8988T (cell line): Measurements from ENCODE around the gene SUPT4H1.
A peak's percentile ranks its signal among the peaks of the same experiment; 100 is the strongest.

Experiments
- DNase-seq: peaks from one replicate; pipeline ENCODE4 v3.0.0; 2011

SUPT4H1 gene

DNA sequence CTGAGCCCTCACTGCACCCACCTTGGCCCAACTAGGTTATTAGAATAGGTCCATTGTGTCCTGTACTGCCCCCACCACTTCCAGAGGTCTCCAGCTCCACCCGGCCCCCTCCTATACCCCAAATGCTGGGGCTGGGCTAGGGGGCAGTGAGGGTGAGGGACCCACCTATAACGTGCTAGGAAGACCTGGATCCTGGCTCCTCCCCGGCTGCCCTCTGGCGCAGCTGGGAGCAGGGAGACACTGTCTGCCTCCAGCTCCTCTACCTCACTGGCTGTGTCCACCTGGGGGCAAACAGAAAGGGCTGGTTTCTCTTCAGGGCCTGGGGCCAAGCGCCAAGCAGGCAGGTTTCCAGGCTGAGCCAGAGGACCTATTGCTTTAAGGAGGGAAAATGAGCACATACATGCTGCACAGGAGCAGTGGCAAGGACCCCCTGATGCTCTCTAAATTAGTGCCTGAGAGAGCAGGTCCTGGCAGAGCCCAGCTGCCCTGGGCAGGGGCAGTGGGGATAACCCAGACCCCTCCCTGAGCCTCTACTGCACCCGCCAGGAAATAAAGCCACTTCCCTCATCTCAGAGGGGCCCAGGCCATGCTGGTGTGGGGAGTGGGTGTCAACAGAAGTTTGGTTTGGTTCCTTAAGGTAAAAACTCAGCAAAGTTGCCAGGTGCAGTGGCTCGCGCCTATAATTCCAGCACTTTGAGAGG, 35.6 kb downstream of the SUPT4H1 start:
- peak; percentile 7 for DNase-seq

DNA sequence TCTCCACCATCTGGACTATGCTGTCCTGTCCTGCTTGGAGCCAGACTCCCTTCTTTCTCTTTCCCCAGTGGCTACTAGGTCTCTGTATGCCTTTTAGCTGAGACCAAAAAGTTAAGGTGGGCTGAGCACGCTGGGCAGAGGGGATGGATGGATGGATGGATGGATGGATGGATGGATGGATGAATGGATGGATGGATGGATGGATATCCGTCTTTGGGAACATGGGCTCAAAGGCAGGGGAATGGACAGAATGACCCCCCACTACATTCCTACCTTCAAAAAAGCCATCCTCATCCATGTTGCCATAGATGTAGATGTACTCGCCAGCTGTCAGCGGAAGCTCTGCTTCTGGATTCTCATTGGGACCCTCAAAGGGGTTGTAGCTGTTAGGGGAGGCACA, 36.3 kb downstream of the SUPT4H1 start:
- DNase-seq = no peak

DNA sequence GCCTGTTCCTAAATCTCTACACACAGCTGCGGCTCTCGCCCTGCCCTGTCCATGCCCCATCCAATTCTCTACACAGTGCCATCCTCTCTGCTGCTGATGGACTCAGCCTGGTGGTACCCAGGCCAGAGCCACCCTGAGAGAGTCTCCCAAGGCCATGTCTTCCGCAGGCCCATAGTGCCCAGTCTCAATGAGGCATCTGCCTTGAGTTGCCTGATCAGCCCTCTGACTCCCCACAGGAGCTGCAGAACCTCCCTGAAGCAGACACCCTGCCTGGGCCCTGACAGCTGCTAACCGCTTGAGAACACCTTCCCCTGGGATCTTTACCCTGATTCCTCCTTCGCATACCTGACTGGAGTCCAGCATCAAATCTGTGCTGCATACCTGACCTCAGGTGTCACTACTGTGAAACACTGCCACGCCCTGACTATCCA, 36.7 kb downstream of the SUPT4H1 start:
- peak; percentile 4 for DNase-seq

DNA sequence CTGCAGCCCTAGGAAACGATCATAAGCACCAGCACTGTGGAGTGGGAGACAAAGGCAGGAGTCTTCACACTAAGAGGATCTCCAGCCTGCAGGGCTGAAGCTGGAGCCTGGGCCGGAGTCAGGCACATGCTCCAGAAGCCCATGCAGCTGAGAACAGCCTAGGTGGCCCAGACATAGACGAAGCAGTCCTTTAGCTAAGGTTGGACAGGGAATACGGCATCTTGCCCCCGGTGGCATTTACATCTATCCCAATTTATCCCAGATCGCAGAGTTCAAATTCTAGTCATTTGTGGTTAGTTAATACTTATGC, 37.3 kb downstream of the SUPT4H1 start:
- no peak for DNase-seq

DNA sequence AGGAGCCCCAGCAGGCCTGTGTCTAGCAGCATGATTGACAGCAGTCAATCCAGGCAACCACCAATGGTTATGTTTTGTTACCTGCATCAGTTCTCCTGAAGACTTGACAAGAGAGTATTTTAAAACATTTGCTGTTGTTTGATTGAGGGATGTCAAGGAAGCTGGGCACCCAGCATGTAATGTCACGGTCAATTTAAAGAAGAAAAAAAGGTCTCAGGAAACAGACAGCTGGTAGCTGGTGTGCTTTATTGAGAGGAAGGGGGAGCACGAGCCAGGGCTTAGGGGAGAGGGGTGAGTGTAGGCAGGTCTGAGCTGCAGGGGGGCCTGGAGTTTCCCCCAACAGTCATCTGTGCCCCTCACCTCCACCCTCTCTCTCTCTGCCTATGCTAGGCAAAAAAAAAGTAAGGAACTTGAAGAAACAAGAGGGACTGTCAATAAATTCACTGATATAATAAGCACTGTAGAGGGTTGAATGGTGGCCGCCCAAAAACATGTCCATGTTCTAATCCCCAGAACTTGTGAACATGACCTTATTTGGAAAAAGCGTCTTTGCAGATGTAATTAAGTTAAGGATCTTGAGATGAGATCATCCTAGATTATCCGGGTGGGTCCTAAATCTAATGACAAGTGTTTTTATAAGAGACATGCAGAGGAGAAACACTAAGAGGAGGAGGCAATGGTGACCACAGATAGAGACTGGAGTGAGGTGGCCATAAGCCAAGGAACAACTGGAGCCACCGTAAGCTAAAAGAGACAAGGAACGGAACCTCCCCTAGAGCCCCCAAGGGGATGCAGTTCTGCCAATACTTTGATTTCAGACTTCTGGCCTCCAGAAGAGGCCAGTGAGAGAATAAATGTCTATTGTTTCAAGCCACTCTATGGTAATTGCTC, 37.9 kb downstream of the SUPT4H1 start:
- peak; percentile 7 for DNase-seq

DNA sequence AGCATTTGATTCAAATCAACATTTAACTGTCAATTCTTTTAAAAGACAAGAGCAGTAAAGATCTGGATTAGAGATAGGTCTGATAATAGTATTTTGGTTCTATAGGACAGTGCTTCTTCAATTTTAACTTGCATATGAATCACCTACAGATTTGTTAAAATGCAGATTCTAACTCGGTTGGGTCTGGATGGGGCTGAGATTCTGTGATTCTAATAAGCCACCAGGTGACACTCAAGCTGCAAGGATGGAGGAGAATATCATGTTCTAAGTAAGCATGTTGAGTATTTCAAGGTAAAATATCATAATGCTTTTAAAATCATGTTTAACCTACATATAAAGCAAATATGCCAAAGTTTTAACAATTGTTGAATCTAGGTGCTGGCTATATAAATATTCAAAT, 39.2 kb downstream of the SUPT4H1 start:
- DNase-seq = no peak

DNA sequence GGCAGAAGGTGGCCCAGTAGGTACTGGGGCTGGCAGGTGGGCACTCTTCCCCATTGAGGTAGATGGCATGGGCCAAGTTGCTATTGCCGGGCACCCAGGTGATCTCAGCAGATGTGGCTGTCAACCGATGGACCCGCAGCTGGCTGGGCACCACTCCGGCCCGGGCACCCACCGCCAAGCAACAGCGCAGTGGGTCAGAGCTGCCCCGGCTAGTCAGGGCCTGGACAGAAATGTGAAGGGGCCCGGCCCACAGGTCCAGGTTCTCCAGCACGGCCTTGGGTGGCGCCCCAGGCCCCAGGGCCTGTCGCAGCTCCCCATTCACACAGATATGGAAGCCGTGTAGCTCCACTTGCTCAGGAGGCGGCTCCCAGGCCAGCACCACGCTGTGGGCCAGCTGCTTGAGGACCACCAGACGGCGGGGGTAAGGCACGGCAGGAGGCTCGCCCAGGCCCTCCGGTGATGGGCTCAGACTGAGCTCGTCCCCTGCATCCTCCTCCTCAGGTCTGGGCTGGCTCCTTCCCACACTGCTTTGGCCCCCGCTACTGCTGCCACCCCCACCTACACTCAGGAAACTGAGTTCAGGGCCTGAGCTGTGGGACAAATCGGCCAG, 39.9 kb downstream of the SUPT4H1 start:
- no peak for DNase-seq

DNA sequence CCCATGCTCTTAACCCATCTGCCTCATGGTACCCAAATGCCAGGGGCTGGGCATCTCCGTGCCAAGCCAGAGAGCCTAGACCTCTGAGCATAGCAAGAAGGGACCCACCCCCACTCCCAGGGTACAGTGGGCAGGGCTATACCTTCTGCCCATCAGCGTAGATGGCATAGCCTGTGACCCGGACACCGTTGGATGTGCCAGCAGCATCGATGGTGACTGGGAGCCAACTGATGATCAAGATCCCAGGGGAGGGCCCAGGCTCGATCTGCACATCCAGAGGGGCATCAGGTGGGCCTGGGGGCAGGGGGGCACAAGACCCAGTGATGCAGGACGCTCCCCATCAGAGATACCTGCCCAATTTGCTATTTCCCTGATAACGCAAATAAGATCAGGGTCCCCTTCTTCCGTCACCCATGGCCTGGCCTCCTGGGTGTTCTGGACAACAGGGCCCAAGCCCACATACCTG, 40.5 kb downstream of the SUPT4H1 start:
- DNase-seq = no peak

DNA sequence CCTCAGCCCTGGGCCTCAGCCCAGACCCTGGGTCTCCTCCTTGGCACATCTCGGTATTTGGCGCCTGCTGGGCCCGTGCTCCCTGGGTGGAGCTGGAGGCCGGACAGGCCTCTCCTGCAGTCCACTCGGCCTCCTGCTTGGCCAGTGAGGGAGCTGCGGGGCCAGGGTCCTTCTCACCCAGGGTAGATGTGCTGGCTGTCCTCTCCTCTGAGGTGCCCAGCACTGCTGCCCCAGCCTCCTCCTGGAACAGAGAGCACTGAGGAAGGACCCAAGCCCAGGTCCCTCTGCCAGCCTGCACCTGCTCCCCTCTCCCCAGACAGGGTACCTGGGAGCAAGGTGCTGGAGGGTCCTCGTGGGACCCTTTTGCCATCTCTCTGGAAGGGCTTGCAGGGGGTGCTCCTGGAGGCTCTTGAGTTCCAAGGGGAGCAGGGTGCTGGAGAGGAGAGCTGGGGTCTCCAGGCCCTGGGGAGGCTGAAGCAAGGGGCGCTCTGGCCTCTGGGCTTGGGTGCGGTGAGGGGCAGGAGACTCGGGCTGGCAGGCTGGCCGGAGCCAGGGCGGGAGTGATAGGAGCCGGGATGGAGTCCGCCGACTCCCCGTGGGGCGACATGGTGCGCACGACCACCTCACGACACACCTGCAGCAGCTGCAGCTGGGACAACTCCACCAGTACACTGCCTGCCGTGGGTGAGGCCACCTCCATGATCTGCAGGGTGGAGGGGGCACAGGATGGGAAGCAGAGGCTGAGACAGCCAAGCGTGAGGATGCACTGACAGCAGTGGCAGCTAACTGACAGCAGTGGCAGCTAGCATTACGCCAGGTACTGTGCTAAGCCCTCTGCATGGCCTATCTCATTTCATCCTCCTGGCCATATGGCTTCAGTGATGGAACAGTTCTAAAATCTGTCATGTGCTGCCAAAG, 41.2 kb downstream of the SUPT4H1 start:
- DNase-seq = peak; percentile 5

DNA sequence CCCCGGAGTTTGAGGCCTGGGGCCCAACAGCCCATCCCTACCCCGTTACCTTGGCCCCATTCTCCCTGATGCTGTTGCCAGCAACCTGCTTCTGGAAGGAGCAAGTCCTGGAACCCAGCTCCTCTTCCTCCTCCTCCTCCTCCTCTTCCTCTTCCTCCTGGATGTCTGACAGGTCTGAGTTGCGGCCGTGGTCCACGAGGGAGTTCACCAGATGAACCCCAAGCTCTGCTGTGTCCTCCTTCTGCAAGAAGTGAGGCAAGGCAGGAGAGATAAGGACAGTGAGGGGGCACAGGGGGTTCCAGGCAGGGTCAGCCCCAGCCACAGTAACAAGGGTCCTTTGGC, 42.1 kb downstream of the SUPT4H1 start:
- DNase-seq = no peak

DNA sequence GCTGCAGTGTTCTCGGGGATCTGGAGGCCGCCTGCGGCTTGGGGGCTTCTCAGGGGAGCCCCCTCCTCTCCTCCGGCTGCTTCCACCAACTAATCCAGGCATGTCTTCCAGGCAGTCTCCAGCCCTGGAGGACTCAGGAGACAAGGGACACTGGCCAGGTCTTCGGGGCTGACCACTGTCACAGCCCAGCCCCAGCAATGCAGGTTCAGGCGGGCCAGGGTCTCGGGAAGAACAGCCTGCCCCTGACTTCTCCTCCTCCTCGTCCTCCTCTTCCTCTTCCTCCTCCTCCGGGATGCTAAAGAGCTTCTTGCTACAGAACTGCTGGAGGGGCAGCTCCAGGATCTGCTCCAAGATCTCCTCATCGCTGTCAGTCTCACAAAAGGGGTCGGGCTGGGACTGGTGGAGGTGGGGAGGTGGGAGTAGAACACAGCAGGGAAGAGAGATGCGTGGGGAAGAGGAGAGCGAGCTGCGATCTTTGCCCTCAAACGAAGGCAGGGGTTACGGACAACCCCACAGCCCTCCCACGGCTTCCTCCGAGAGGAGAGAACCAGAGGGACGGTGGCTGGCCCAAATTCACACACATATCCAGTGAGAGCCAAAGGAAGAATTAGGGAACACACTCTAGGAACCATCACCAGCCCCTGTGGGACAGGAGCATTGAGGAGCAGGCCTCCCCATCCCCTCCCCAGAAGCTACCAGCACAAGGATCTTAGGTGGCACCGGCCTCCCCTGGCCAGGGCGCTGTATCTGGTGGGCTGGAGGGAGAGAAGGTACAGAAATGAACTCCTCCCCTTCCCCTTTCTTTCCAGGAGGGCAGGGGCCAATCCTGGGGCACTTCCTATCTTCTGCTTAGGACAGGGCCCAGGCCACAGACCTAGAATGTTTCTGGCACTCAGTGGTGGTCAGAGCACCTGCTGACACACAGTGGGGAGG, 42.8 kb downstream of the SUPT4H1 start:
- no peak for DNase-seq

DNA sequence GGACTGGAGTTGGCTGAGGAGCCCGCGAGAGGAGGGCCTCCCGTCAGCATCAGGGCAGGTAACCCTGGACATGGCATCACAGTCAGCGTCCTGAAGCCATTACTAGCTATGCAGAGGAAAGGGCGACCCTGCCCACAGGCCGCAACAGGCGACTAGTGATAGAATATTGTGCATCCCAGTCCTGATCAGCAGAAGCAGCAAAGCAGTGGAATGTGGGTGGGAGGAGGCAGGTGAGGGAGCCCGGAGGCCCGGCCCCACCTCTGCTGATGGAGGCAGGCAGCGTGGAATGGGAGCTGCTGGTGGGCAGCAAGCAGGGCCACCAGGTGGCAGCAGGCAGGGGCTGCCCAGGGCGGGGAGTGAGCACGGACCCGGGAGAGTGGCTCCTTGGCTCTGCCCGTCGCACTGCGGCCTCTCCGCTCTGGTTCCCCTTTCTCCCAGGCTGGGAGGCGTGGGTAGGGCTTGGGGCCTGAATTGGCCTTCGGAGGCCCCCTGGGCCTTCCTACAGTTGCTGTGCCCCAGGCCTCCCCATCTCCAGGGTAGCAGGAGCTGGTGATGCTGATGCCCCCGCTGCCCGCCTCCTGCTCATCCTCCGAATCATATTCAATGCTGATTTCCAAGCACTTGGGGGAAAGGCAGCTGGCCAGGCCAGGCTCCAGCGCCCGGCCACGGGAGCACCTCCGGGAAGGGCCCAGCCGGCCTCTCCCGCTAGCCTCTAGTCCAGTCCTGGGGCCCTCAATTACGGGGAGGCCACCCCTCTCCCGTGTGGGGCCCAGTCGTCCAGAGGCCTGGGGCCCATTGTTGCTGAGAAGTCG, 43.6 kb downstream of the SUPT4H1 start:
- peak; percentile 76 for DNase-seq

DNA sequence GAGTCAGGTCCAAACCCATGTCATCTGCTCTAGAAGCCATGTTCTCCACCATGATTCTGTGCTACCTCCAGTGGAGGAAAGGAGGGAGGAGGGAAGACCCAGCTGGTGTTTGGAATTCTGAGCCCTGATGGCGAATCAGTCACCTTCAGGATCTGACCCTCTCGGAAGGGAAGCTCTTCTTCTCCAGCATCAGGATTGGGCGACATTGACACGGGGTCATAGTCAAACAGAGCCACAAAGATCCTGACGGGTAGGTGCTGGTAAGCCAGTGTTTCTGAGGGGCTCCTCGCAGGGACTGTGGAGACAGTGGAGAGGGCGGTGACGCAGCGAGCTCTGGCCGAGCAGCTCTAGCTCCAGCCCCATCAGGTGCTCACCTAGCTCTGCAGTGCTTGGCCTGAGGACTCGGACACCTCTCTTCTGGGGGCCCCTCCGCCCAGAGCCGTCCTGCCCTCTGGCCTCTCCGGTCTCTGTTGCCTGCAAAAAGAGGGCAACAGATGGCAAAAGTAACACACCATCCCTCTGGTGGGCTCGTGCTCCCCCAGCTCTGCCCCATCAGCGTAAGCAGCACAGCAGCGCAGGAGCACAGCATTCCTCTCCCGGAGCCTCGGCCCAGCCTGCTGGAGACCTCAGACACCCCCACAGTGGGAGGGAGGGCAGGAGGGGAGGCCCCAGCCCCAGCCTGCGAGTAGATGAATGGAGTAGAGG, 44.4 kb downstream of the SUPT4H1 start:
- DNase-seq = no peak

DNA sequence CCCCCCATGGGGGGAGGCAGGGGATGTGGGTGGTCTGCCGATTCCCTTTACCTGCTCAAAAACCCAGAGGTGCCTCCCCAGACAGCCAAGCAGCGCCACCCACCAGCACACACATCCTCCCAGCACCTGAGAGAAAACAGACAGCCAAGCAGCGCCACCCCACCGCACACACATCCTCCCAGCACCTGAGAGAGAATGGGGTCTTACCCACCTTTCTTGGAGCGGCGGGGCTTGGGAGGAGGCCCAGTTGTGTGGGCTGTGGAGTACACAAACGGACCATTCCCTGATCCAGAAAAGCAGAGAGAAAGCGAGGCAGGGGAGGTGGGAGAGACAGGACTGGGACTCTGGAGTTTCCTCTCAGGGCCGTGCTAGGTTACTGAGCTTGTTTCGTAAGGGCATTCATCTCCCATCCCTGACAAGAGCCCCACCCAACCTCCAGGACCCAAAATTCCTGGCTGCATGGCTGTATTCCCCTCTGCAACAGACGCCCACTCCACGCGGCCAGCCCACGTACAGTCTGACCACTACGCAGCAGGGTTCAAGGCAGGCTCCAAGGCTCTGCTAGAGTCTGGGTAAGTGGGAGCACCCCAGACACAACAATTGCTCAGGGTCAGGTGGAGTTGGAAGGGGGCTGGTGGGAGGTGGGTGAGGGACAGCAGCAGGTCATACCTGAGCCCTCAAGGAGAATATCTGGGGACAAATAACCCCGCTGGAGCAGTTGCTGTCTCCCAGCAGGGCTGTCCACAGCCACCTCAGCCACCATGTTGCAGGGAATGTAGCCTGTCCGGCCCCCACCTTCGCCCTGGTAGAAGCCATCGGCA, 45.7 kb downstream of the SUPT4H1 start:
- no peak for DNase-seq

DNA sequence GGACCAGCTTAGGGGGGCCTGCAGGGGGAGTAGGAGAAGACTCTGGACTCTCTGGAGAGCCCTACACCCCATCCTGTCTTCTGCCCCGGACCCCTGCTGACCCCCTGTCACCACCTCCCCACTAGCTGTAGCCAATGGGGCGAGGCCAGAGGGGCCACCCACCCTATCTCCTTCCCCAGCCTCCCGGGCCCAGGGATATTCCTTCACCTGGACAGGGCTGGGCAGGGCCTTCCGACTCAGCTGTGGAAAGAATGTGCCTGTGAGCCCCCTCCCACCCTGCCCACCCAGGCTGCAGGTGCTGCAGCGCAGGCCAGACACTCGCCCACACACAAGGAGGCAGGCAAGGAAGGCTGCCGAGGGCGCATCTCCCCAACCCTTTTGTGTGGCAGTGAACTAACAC, 46.4 kb downstream of the SUPT4H1 start:
- no peak for DNase-seq

DNA sequence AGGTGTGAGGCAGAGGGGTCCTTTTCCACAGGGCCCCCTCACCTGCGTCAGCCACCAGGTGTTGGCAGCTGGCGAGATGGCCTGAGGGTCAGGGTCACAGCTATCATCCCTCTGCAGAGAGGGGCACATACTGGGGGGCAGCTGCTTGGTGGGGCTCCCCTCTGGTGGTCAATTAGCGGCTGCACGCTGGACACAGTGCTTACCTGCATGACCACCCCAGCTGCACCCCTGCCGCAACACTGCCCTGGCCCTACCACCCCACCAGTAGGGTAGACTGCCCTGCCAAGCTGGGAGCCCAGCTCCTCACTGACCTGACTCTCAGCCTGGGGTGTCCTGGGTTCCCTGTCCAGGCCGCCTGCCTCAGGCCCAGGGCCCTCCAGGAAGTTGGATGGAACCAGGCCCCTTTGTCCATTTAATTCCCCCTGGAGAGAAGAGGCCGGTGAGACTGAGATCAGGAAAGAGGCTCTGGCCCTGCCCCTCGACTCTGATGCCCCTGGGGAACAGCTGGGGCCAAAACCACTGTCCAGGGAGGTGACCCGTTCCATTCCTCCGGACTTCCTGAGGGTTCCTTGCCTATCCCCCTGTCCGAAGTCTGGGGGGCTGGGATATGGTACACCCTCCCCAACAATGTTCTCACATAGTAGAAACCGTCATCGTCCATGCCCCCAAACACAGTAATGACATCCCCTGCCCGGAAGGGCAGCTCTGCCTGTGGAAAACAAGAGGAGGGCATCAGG, 47.1 kb downstream of the SUPT4H1 start:
- DNase-seq = no peak

DNA sequence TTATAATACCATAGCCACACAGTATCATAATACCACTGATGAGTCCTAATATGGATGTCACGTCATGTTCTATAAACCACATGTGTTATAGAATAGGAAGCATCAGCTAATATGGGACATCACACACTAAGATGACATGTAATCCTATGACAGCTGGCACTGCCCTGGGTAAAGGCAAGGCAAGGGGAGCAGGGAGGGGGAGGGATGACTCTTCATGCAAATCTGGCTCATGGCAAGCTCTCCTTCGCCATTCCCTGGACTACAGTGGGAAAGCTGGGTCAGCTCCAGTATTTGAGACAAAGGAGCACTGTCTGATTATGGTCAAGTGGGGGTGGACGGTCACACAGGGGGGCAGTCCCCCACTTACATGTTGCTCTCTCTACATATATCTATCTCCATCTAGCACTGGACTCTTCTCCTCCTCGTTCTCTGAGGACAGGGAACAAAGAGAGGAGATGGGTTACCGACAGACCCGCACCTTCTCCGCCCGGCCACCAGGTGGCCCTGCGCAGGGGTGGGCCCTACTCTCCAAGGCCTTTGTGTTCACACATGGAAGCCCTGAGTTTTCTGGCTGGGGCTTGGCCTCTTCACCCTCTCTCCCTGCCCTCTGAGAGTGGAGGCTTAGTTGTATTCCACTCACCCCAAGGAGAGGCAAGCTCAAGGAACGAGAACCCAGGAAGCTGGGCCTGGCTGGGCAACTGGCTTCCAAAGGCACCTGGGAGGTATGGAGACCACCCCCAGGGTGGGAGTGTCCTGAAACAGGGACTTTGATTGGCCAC, 47.8 kb downstream of the SUPT4H1 start:
- peak; percentile 83 for DNase-seq
